Measurements from ENCODE around the gene TNC.
"Not testable (repeated sequence)": the region's sequence is repeated elsewhere in the genome, so short reads cannot be mapped to it uniquely, and the experiment has no call there.

The TNC gene

DNA sequence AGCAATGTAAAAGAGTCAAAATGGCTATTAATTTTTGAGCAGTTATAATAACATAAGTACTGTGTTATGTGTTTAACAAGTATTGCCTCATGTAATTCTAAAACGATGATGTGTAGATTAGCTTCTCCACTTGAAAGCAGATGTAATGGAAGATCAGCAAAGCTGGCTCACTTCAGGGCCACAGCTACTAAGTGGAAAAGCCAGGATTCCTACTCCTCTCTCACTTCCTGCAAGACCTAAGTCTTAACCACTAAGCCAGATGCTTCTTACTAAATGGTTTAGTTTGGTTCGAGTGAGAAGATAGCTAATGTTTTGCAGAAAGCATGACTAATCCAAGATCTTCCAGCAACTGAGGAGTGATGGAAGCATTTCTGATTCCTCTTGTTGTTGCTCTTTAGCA, 15.7 kb upstream of the TNC start:
- Histone ChIP-seq H3K9me3 (ENCODE audit: control insufficient read depth in 1 of 2, low read length in 2 of 2) (no peaks in the 10 kb centered on the region), H3K27ac (ENCODE audit: low read length) (peak overlapping the region; percentile 35), H3K27me3 (ENCODE audit: low read depth, low read length) (no peaks in the 10 kb centered on the region), H3K4me3 (ENCODE audit: low read depth in 1 of 2, low read length in 2 of 2) (no peak overlapping the region), H3K36me3 (ENCODE audit: control insufficient read depth in 1 of 2, insufficient read depth in 2 of 2, low read length in 2 of 2) (no peaks in the 10 kb centered on the region), H3K4me1 (ENCODE audit: control insufficient read depth in 1 of 2, insufficient read depth in 2 of 2, low read length in 2 of 2) (peaks cover 0 to 3% of the 10 kb centered on the region in 2 donors)

GRCh38 chr9:115132648-115133047, 14.7 kb upstream of the TNC start:
- no peaks in the 10 kb centered on the region for H3K36me3 ChIP-seq (ENCODE audit: control insufficient read depth in 1 of 2, insufficient read depth in 2 of 2, low read length in 2 of 2)
- H3K27me3 ChIP-seq (ENCODE audit: low read depth, low read length) = no peaks in the 10 kb centered on the region
- no peaks in the 10 kb centered on the region for H3K9me3 ChIP-seq (ENCODE audit: control insufficient read depth in 1 of 2, low read length in 2 of 2)
- H3K4me3 ChIP-seq (ENCODE audit: low read depth in 1 of 2, low read length in 2 of 2) = no peak overlapping the region
- H3K27ac ChIP-seq (ENCODE audit: low read length) = no peak overlapping the region
- peaks cover 0 to 3% of the 10 kb centered on the region in 2 donors for H3K4me1 ChIP-seq (ENCODE audit: control insufficient read depth in 1 of 2, insufficient read depth in 2 of 2, low read length in 2 of 2)

- H3K9me3 ChIP-seq (ENCODE audit: control insufficient read depth in 1 of 2, low read length in 2 of 2) = no peaks in the 10 kb centered on the region
- no peaks in the 10 kb centered on the region for H3K27me3 ChIP-seq (ENCODE audit: low read depth, low read length)
- no peak overlapping the region for H3K27ac ChIP-seq (ENCODE audit: low read length)
- no peak overlapping the region for H3K4me3 ChIP-seq (ENCODE audit: low read depth in 1 of 2, low read length in 2 of 2)
- no peaks in the 10 kb centered on the region for H3K36me3 ChIP-seq (ENCODE audit: control insufficient read depth in 1 of 2, insufficient read depth in 2 of 2, low read length in 2 of 2)
- no peaks in the 10 kb centered on the region for H3K4me1 ChIP-seq (ENCODE audit: control insufficient read depth in 1 of 2, insufficient read depth in 2 of 2, low read length in 2 of 2)
These were observed 12.2 kb upstream of the TNC start for GRCh38 chr9:115130176-115130575.

- H3K9me3 ChIP-seq (ENCODE audit: control insufficient read depth in 1 of 2, low read length in 2 of 2); H3K27me3 ChIP-seq (ENCODE audit: low read depth, low read length); H3K4me3 ChIP-seq (ENCODE audit: low read depth in 1 of 2, low read length in 2 of 2); H3K27ac ChIP-seq (ENCODE audit: low read length); H3K4me1 ChIP-seq (ENCODE audit: control insufficient read depth in 1 of 2, insufficient read depth in 2 of 2, low read length in 2 of 2); H3K36me3 ChIP-seq (ENCODE audit: control insufficient read depth in 1 of 2, insufficient read depth in 2 of 2, low read length in 2 of 2): not testable (repeated sequence)
These were observed 10.8 kb upstream of the TNC start for GRCh38 chr9:115128726-115129125.

DNA sequence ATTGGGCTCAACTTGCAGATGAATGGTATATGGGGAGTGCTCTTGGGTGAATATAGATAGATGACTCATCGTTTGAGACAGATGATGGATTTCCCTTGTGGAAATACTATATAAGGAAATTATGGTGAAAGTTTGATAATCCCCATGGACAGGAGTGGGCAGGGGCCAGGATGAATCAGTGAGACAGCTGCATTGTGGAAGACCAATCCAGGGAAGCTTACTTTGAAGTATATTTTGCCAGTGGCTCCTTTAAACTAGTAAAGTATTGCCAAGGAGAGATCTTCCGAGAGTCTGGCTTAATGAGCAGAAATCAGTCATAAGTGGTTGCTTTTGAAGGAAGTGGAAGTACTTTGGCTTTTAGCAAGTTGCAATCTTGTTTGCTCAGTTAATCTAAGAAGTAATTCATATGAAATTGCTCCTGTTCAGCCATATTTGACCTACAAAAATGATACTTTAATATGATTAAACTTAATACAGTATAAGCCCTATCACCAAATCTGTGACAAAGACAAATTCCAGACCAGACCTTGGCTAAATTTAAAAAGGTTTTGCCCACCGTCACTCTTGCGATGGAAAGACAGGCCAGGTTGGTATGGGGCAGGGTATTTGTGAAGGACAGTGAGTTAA, 9.3 kb upstream of the TNC start:
- Histone ChIP-seq H3K4me3 (ENCODE audit: low read depth in 1 of 2, low read length in 2 of 2) (no peak overlapping the region), H3K9me3 (ENCODE audit: control insufficient read depth in 1 of 2, low read length in 2 of 2) (no peaks in the 10 kb centered on the region), H3K4me1 (ENCODE audit: control insufficient read depth in 1 of 2, insufficient read depth in 2 of 2, low read length in 2 of 2) (no peaks in the 10 kb centered on the region), H3K27ac (ENCODE audit: low read length) (no peak overlapping the region), H3K27me3 (ENCODE audit: low read depth, low read length) (no peaks in the 10 kb centered on the region), H3K36me3 (ENCODE audit: control insufficient read depth in 1 of 2, insufficient read depth in 2 of 2, low read length in 2 of 2) (no peaks in the 10 kb centered on the region)

DNA sequence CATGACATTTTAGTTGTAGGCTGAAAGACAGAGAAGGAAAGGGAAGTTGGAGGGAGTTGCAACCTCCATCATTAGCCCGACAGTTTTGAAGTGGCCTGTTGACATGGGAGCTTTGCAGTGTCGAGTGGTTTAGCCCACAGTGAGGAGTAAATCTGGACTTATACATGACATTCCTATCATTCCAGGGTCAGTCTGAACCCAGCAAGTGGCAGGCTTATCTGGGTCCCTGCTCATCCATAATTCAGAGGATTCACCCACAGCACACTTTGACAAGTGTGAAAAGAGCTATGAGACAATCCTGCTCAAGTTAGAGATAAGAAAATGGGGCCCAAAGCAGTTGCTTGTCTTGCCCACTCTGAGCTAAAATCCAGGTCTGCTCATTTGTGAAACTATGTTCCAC, 8.4 kb upstream of the TNC start:
- no peaks in the 10 kb centered on the region for H3K4me1 ChIP-seq (ENCODE audit: control insufficient read depth in 1 of 2, insufficient read depth in 2 of 2, low read length in 2 of 2)
- H3K27ac ChIP-seq (ENCODE audit: low read length) = no peak overlapping the region

DNA sequence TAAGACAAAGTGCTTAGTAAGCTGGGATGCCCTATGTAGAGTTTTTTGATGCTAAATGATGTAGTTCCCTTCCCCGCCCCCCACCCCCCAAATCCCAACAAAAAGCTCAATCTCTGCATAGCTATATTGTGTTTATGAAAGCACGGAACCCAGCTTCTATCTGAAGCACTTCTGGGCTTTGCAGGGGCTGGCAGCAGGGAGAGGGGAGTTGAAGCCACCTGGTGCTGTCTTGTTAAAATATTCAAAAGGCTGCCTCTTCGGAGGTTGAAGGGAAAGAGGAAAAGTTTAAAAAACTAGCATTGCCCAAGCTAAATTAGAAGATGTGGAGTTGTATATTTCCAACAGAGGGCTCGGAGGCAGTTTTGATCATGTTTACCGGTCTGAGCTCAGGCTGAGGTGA, 5.0 kb upstream of the TNC start:
- Histone ChIP-seq H3K4me1 (ENCODE audit: control insufficient read depth in 1 of 2, insufficient read depth in 2 of 2, low read length in 2 of 2) (no peaks in the 10 kb centered on the region), H3K27ac (ENCODE audit: low read length) (no peak overlapping the region), H3K36me3 (ENCODE audit: control insufficient read depth in 1 of 2, insufficient read depth in 2 of 2, low read length in 2 of 2) (no peaks in the 10 kb centered on the region), H3K27me3 (ENCODE audit: low read depth, low read length) (no peaks in the 10 kb centered on the region), H3K4me3 (ENCODE audit: low read depth in 1 of 2, low read length in 2 of 2) (no peak overlapping the region), H3K9me3 (ENCODE audit: control insufficient read depth in 1 of 2, low read length in 2 of 2) (no peaks in the 10 kb centered on the region)

More for the DNA sequence above, 8.4 kb upstream of the TNC start:
- Histone ChIP-seq H3K36me3 (ENCODE audit: control insufficient read depth in 1 of 2, insufficient read depth in 2 of 2, low read length in 2 of 2) (no peaks in the 10 kb centered on the region), H3K4me3 (ENCODE audit: low read depth in 1 of 2, low read length in 2 of 2) (no peak overlapping the region), H3K27me3 (ENCODE audit: low read depth, low read length) (no peaks in the 10 kb centered on the region), H3K9me3 (ENCODE audit: control insufficient read depth in 1 of 2, low read length in 2 of 2) (no peaks in the 10 kb centered on the region)

DNA sequence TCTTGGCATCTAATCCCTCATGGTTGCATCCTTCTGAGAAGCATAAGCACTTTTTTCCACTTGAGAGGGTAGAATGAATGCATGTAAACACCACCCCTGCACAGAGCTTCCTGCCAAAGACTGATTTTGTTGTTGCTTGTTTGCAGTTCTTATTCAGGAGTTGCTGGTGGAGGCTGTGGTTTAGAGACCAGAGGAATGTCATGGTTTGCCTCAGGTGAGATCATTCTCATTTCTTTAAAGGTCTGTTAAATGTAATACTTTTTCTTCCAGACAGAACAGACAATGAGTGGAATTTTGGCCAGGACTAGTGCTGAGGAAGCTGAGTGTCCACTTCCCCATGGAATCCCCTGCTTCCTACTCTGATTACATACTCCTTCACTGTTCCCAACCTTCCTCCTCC, 3.2 kb upstream of the TNC start:
- Histone ChIP-seq H3K4me1 (ENCODE audit: control insufficient read depth in 1 of 2, insufficient read depth in 2 of 2, low read length in 2 of 2) (no peaks in the 10 kb centered on the region), H3K36me3 (ENCODE audit: control insufficient read depth in 1 of 2, insufficient read depth in 2 of 2, low read length in 2 of 2) (no peaks in the 10 kb centered on the region), H3K27me3 (ENCODE audit: low read depth, low read length) (peaks cover 2% of the 10 kb centered on the region), H3K27ac (ENCODE audit: low read length) (no peak overlapping the region), H3K4me3 (ENCODE audit: low read depth in 1 of 2, low read length in 2 of 2) (no peak overlapping the region), H3K9me3 (ENCODE audit: control insufficient read depth in 1 of 2, low read length in 2 of 2) (no peaks in the 10 kb centered on the region)

DNA sequence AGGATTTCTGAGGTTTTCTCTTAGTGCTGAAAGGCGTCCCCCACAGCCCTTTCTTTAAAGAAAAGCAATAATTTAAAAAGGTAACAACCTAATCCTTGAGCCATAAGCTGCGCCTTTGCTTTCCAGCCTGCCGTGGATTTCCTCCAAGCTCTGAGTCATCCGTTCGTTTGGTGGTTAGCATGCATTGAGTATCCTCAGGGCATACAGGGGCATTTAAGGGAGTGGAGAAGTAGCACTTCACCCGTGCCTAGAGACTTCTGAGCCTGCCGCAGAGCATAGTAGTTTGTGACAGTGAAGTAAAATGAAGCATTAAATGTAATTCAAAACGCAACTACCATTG, 892 bp upstream of the TNC start:
- Histone ChIP-seq H3K4me1 (ENCODE audit: control insufficient read depth in 1 of 2, insufficient read depth in 2 of 2, low read length in 2 of 2) (no peaks in the 10 kb centered on the region), H3K36me3 (ENCODE audit: control insufficient read depth in 1 of 2, insufficient read depth in 2 of 2, low read length in 2 of 2) (peaks cover 5 to 11% of the 10 kb centered on the region in 2 donors), H3K27ac (ENCODE audit: low read length) (peak overlapping the region; percentile 92), H3K27me3 (ENCODE audit: low read depth, low read length) (peaks cover 8% of the 10 kb centered on the region), H3K9me3 (ENCODE audit: control insufficient read depth in 1 of 2, low read length in 2 of 2) (no peaks in the 10 kb centered on the region), H3K4me3 (ENCODE audit: low read depth in 1 of 2, low read length in 2 of 2) (peak overlapping the region; percentile 64 to 72)

DNA sequence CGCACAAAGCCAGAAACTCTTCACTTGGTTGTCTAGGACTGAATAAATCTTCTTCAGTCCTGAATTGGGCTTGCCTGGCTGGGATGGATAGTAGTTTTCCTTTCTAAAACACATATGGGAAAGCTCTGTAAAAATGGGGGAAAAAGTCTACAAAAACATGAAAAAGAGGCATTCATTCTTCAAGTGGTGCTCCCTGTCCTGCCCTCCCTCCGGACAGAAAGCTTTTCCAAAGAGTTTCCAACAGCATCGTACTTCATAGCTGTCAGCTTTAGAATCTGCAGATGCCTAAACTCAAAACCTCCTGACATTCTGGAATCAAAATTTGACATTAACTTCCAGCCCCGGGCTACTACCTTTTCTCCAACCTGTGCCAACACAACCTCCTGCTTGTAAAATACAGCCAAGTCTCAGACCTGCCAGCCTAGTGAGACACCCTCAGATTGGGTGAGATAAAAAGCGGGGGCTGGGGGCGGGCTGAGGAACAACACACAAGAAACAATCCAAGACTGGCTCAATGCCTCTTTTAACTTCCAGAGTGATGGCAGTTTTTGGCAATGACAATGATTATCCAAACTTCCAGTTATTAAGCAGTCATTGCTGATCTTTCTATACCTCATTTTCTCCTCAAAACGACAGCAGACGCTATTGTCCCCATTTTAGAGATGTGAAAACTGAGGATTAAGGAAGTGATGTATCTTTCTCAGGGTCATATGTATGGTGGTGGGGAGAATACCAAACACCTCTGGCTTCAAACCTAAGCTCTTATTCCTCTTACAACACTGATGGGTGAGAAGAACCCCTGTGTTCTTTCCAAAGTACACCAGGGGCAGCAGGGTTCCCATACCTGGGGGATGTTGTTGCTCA, 1.3 kb downstream of the TNC start:
- peaks cover 10 to 11% of the 10 kb centered on the region in 2 donors for H3K36me3 ChIP-seq (ENCODE audit: control insufficient read depth in 1 of 2, insufficient read depth in 2 of 2, low read length in 2 of 2)
- H3K9me3 ChIP-seq (ENCODE audit: control insufficient read depth in 1 of 2, low read length in 2 of 2) = no peaks in the 10 kb centered on the region
- peak overlapping the region; percentile 64 to 72 for H3K4me3 ChIP-seq (ENCODE audit: low read depth in 1 of 2, low read length in 2 of 2)
- peak overlapping the region; percentile 92 for H3K27ac ChIP-seq (ENCODE audit: low read length)
- peaks cover 8% of the 10 kb centered on the region for H3K27me3 ChIP-seq (ENCODE audit: low read depth, low read length)
- peaks cover 0 to 6% of the 10 kb centered on the region in 2 donors for H3K4me1 ChIP-seq (ENCODE audit: control insufficient read depth in 1 of 2, insufficient read depth in 2 of 2, low read length in 2 of 2)

DNA sequence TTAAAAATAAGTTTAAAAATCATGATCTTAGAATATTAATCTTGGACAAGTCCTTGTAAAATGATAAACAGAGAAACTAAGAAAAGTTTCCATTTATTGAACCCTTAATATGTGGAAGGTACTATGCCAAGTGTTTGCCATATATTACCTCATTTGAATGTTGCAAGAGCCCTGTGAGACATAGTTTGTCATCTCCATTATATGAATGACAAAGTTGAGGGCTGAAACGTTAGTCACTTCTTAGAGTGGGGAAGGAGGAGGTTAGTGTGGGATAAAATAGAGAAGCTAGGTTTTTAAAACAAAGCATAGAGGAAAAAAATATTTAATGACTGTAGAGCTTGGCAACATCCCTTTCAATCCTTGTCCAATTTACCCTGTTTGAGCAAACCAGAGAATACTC, 2.0 kb downstream of the TNC start:
- Histone ChIP-seq H3K36me3 (ENCODE audit: control insufficient read depth in 1 of 2, insufficient read depth in 2 of 2, low read length in 2 of 2) (peaks cover 10 to 11% of the 10 kb centered on the region in 2 donors), H3K27me3 (ENCODE audit: low read depth, low read length) (peaks cover 8% of the 10 kb centered on the region), H3K9me3 (ENCODE audit: control insufficient read depth in 1 of 2, low read length in 2 of 2) (no peaks in the 10 kb centered on the region), H3K4me1 (ENCODE audit: control insufficient read depth in 1 of 2, insufficient read depth in 2 of 2, low read length in 2 of 2) (peaks cover 0 to 6% of the 10 kb centered on the region in 2 donors), H3K27ac (ENCODE audit: low read length) (peak overlapping the region; percentile 92), H3K4me3 (ENCODE audit: low read depth in 1 of 2, low read length in 2 of 2) (peak overlapping the region; percentile 64 to 72)
